CD14-positive monocyte (primary cell): ENCODE data around the gene C11orf97. TPM values are rescaled to one million over a fixed set of nuclear protein-coding genes. Genes with fewer than 3 reads are reported as not detected.

ENCODE experiments used
- DNase-seq, 3 donors: peaks; one replicate each; pipeline ENCODE4 v3.0.0-alpha.2; 2011 to 2022
- H2AFZ ChIP-seq: 2 replicates; pipeline ENCODE4 v1.6.0; 2012; ENCODE audit warnings: mild to moderate bottlenecking, low read depth, low read length, inconsistent platforms; ENCODE audit not compliant: insufficient read depth, poor library complexity, severe bottlenecking
- H3K27ac ChIP-seq, 2 donors: 1 replicate in 1 of 2; 2 replicates in 1 of 2; pipeline ENCODE4 v1.5.1; 2012 to 2013; ENCODE audit warnings: low read length in 2 of 2, control low read depth in 1 of 2, inconsistent platforms in 1 of 2, low read depth in 1 of 2, mild to moderate bottlenecking in 1 of 2
- H3K27me3 ChIP-seq, 2 donors: one replicate each; pipeline versions ENCODE4 v1.6.0 to v1.6.1; 2011 to 2013; ENCODE audit warnings: low read length in 2 of 2; ENCODE audit not compliant: control insufficient read depth in 2 of 2, insufficient read depth in 2 of 2
- H3K36me3 ChIP-seq, 2 donors: replicated peaks in 1 of 2; 1 replicate in 1 of 2; 2 replicates in 1 of 2; pipeline versions ENCODE4 v1.5.1 to v1.6.1; 2012 to 2013; ENCODE audit warnings: low read length in 2 of 2, control low read depth in 1 of 2, inconsistent platforms in 1 of 2, mild to moderate bottlenecking in 1 of 2; ENCODE audit not compliant: insufficient read depth in 2 of 2, control insufficient read depth in 1 of 2
- H3K4me1 ChIP-seq, 2 donors: 1 replicate in 1 of 2; 2 replicates in 1 of 2; pipeline versions ENCODE4 v1.5.1 to v1.6.1; 2012 to 2013; ENCODE audit warnings: low read length in 2 of 2, control low read depth in 1 of 2, inconsistent platforms in 1 of 2, mild to moderate bottlenecking in 1 of 2, moderate library complexity in 1 of 2; ENCODE audit not compliant: insufficient read depth in 2 of 2, control insufficient read depth in 1 of 2
- H3K4me2 ChIP-seq: replicated peaks from 2 replicates; pipeline ENCODE3; 2012; ENCODE audit warnings: low read length, moderate library complexity, mild to moderate bottlenecking; ENCODE audit not compliant: poor library complexity, severe bottlenecking; ENCODE audit errors: extremely low read depth
- H3K4me3 ChIP-seq, 3 experiments: fragments of 200-600 bp in 1 of 3; sonication (generic) in 1 of 3; replicated peaks in 1 of 3; 1 replicate in 2 of 3; 2 replicates in 1 of 3; pipeline ENCODE4 v1.5.1; 2011 to 2013; ENCODE audit warnings: low read length in 3 of 3, mild to moderate bottlenecking in 3 of 3, control low read depth in 2 of 3, low read depth in 2 of 3, inconsistent platforms in 1 of 3, moderate library complexity in 1 of 3
- H3K79me2 ChIP-seq: 2 replicates; pipeline ENCODE4 v1.6.0; 2012; ENCODE audit warnings: mild to moderate bottlenecking, control low read depth, inconsistent platforms, low read length, moderate library complexity; ENCODE audit not compliant: insufficient read depth
- H3K9ac ChIP-seq: 2 replicates; pipeline ENCODE4 v1.6.0; 2017; ENCODE audit warnings: low read length, mild to moderate bottlenecking; ENCODE audit not compliant: insufficient read depth, poor library complexity, severe bottlenecking
- H3K9me3 ChIP-seq, 2 donors: replicated peaks in 1 of 2; 1 replicate in 1 of 2; 2 replicates in 1 of 2; pipeline versions ENCODE4 v1.5.1 to v1.6.1; 2012 to 2013; ENCODE audit warnings: low read length in 2 of 2, control low read depth in 1 of 2; ENCODE audit not compliant: control insufficient read depth in 1 of 2, insufficient read depth in 1 of 2
- H4K20me1 ChIP-seq: 2 replicates; pipeline ENCODE4 v1.6.0; 2012; ENCODE audit warnings: mild to moderate bottlenecking, low read length, control low read depth, moderate library complexity; ENCODE audit not compliant: insufficient read depth
- H3K27ac Mint-ChIP-seq, 7 donors: one replicate each; pipeline ENCODE4 v1.8.0; 2020; ENCODE audit warnings: mild to moderate bottlenecking in 7 of 7, mixed read lengths in 7 of 7, moderate library complexity in 6 of 7, inconsistent platforms in 2 of 7
- H3K27me3 Mint-ChIP-seq, 3 donors: one replicate each; pipeline ENCODE4 v1.8.0; 2021 to 2022; ENCODE audit warnings: low read depth in 3 of 3, mild to moderate bottlenecking in 3 of 3, mixed read lengths in 3 of 3, moderate library complexity in 3 of 3, inconsistent platforms in 1 of 3
- H3K36me3 Mint-ChIP-seq, 2 donors: one replicate each; pipeline ENCODE4 v1.8.0; 2020; ENCODE audit warnings: mixed read lengths in 2 of 2, inconsistent platforms in 1 of 2, mild to moderate bottlenecking in 1 of 2
- H3K4me1 Mint-ChIP-seq: one replicate; pipeline ENCODE4 v1.8.0; 2020; ENCODE audit warnings: mild to moderate bottlenecking, mixed read lengths
- H3K4me3 Mint-ChIP-seq, 2 donors: one replicate each; pipeline ENCODE4 v1.8.0; 2020; ENCODE audit warnings: mild to moderate bottlenecking in 2 of 2, mixed read lengths in 2 of 2, moderate library complexity in 1 of 2
- H3K9me3 Mint-ChIP-seq, 7 donors: one replicate each; pipeline ENCODE4 v1.8.0; 2020 to 2022; ENCODE audit warnings: mixed read lengths in 7 of 7, mild to moderate bottlenecking in 6 of 7, moderate library complexity in 6 of 7, inconsistent platforms in 2 of 7
- CTCF ChIP-seq: fragments of 200-600 bp; IDR thresholded peaks from one replicate; pipeline ENCODE4 v1.8.0; 2022; ENCODE audit warnings: antibody characterized with exemption, mild to moderate bottlenecking
- WGBS: methylation state at CpG from one replicate; pipeline ENCODE4 v1.1.5; 2013; ENCODE audit warnings: missing lambda C conversion rate; ENCODE audit not compliant: insufficient coverage; 5-methylcytosine and 5-hydroxymethylcytosine counted together
- intact Hi-C, 2 donors: fragments of 100-400 bp; cut with micrococcal nuclease; formaldehyde crosslinking; loops; one replicate each; pipeline versions ENCODE4 v1.15.0 to v1.15.1; 2023
- polyA plus RNA-seq, 3 donors: library from polyadenylated mRNA; depleted of rRNA in 1 of 3; unstranded in 2 of 3; stranded (reverse) in 1 of 3; fragments of 300-500 nt in 2 of 3; fragments of >200 nt in 1 of 3; fragmentation: Illumina TruSeq in 2 of 3; gene quantifications; 1 replicate in 2 of 3; 2 replicates in 1 of 3; pipeline ENCODE4 v1.2.3, GENCODE V29; 2012 to 2021
- small RNA-seq: library from RNA; depleted of rRNA; stranded (forward); fragments of <200 nt; gene quantifications from one replicate; pipeline ENCODE3, GENCODE V24; 2012; ENCODE audit warnings: low read depth; ENCODE audit not compliant: insufficient read length

Gene C11orf97
- polyA plus RNA-seq, 3 donors: not detected

DNA sequence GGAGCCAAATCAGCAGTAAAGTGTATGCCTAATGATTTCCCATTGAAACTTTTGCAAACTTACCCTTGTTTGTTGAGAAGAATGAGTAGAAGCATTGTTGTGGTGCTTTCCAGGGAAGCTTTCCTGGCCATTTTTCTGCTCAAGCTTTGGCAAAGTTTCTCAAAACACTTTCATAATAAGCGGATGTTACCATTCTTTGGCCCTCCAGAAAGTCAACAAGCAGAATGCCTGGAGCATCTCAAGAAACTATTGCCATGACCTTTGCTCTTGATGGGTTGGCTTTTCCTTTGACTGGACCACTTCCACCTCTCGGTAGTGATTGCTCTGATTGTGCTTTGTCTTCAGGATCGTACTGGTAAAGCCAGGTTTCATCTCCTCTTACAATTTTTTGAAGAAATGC, 65.6 kb downstream of the C11orf97 start:
- no peak overlapping the region for H3K4me3 Mint-ChIP-seq
- no peaks in the 10 kb centered on the region for H3K9me3 Mint-ChIP-seq
- peaks cover 88% of the 10 kb centered on the region for H3K79me2 ChIP-seq
- no peak overlapping the region for H3K4me2 ChIP-seq
- no peak overlapping the region for H2AFZ ChIP-seq
- H3K4me3 ChIP-seq: no peak overlapping the region
- no peaks in the 10 kb centered on the region for H3K27me3 ChIP-seq
- peaks cover 58 to 70% of the 10 kb centered on the region in 2 donors for H3K4me1 ChIP-seq
- H3K27me3 Mint-ChIP-seq: peaks cover 0 to 2% (median under 1%) of the 10 kb centered on the region in 3 donors
- H3K9ac ChIP-seq: no peak overlapping the region
- peaks cover 4 to 8% of the 10 kb centered on the region in 2 donors for H3K36me3 Mint-ChIP-seq
- H3K36me3 ChIP-seq: no peaks in the 10 kb centered on the region
- H3K27ac ChIP-seq: no peak overlapping the region
- no peak for TF ChIP-seq CTCF
- H3K9me3 ChIP-seq: no peaks in the 10 kb centered on the region
- H3K27ac Mint-ChIP-seq: no peak overlapping the region
- 100% methylated on average over 1 of the region's 3 CpGs for WGBS
- peaks cover 76% of the 10 kb centered on the region for H3K4me1 Mint-ChIP-seq
- intact Hi-C loops: no loop called here
- DNase-seq: no peak
- no peaks in the 10 kb centered on the region for H4K20me1 ChIP-seq

Small RNAs within 50 kb of the gene (small RNA-seq; reads per million reads assigned to genes)
- not detected for gene MIR548L

Other genes with a start within 250 kb of the C11orf97 start
- gene IZUMO1R, start 207.9 kb upstream of the C11orf97 start, polyA plus RNA-seq: not detected
- under 1 TPM in 2 of 3 donors, not detected in 1; 0.07 to 0.12 TPM for gene GPR83, start 111.0 kb upstream of the C11orf97 start, polyA plus RNA-seq
- 10 to 100 TPM in 2 of 3 donors, 1 to 10 TPM in 1; 7.8 to 12.1 (median 10.5) TPM for gene MRE11, start 18.6 kb upstream of the C11orf97 start, polyA plus RNA-seq
- gene ANKRD49, start 18.5 kb upstream of the C11orf97 start, polyA plus RNA-seq: 10 to 100 TPM; 12.0 to 13.1 (median 12.8) TPM
- gene FUT4, start 31.5 kb downstream of the C11orf97 start, polyA plus RNA-seq: 10 to 100 TPM in 1 of 3 donors, 1 to 10 TPM in 2; 5.4 to 19.9 (median 6.5) TPM
- gene PIWIL4, start 54.9 kb downstream of the C11orf97 start, polyA plus RNA-seq: 10 to 100 TPM in 1 of 3 donors, 1 to 10 TPM in 1, under 1 TPM in 1; 0.98 to 14.2 (median 1.1) TPM